ENCODE measurements around the gene RPLP2.

DNA sequence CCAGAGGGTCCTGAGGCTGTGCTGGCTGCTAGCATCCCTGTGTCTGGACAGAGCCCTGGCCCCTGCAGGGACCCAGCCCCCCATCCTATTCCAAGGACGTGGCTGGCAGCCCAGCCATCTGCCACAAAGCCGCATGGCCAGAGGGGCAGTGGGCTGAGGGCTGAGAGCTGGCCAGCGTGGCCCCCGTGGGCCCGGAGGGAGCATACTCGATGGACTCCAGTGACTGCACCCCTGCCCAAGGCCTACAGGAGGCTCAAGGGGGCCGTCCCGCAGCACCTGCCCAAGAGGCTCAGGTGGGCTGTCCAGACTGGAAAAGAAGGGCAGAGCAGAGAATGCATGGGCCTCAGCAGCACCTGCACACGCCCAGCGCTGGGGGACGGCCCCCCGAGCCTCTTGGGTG is 46.0 kb downstream of the RPLP2 start:
- TF ChIP-seq POLR2A (IDR thresholded peaks at IDR 0.05; ENCODE audit: low read length) (no peak), GATA1 (IDR thresholded peaks at IDR 0.05; ENCODE audit: low read depth, low read length) (no peak)
